ENCODE measurements around the gene FBLN2. TPM values are rescaled to one million over a fixed set of nuclear protein-coding genes. Genes with fewer than 3 reads are reported as not detected.

Gene FBLN2
- total and polyA plus RNA-seq, 2 of the 4 experiments (the other 2 are of a cell fraction): 11.8 to 60.8 TPM

- WGBS, 2 experiments (ENCODE audit: extremely low coverage in 2 of 2, insufficient read length in 1 of 2): 43% methylated on average over 1 of the region's 3 CpGs; no CpG with 5 or more reads in 1 of the 2 experiments
Measured at GRCh38 chr3:13660042-13660874, 111.3 kb downstream of the FBLN2 start.

More at GRCh38 chr3:13660042-13660874, 111.3 kb downstream of the FBLN2 start:
- Histone ChIP-seq H3K4me2 (ENCODE audit: low read depth, low read length) (no peak overlapping the region), H3K27me3 (ENCODE audit: control insufficient read depth, insufficient read depth, low read length) (peaks cover 8% of the 10 kb centered on the region; the same call in 1 of the 2 replicates), H2AFZ (replicated peaks; ENCODE audit: low read length, poor library complexity) (no peak overlapping the region), H2BK20ac (ENCODE audit: low read depth, low read length) (no peak overlapping the region), H3K4me3 (ENCODE audit: insufficient read depth, low read depth, low read length) (no peak overlapping the region), H2BK120ac (ENCODE audit: low read depth, low read length) (no peak overlapping the region), H3K9me1 (ENCODE audit: insufficient read depth, low read length) (no peaks in the 10 kb centered on the region), H4K8ac (ENCODE audit: low read depth in 2 of 2, low read length in 2 of 2) (no peak overlapping the region), H3K56ac (ENCODE audit: extremely low read depth, insufficient read depth, low read length) (no peak overlapping the region), H3K79me1 (ENCODE audit: low read depth in 1 of 2, low read length in 2 of 2) (no peaks in the 10 kb centered on the region), H3K36me3 (ENCODE audit: control insufficient read depth, insufficient read depth, low read length) (no peaks in the 10 kb centered on the region), H3K18ac (ENCODE audit: low read depth, low read length) (no peak overlapping the region), H3K9ac (ENCODE audit: low read depth, low read length) (no peak overlapping the region), H2BK15ac (ENCODE audit: low read depth, low read length) (no peak overlapping the region), H4K91ac (ENCODE audit: insufficient read depth, low read depth, low read length) (no peak overlapping the region), H3K23ac (ENCODE audit: low read depth, low read length) (no peak overlapping the region), H3K14ac (replicated peaks; ENCODE audit: low read depth, low read length) (no peak overlapping the region), H3K9me3 (ENCODE audit: control insufficient read depth, insufficient read depth, low read length) (no peaks in the 10 kb centered on the region), H3K4ac (ENCODE audit: low read depth, low read length) (no peak overlapping the region), H3K4me1 (ENCODE audit: control insufficient read depth, insufficient read depth, low read length) (no peaks in the 10 kb centered on the region), H2AK5ac (ENCODE audit: low read depth, low read length) (no peak overlapping the region), H2BK5ac (ENCODE audit: low read depth, low read length, poor library complexity, severe bottlenecking) (no peak overlapping the region), H2AK9ac (replicated peaks; ENCODE audit: low read depth, low read length, poor library complexity) (no peak overlapping the region), H4K5ac (ENCODE audit: low read depth, low read length) (no peak overlapping the region), H3K27ac (ENCODE audit: insufficient read depth, low read length) (no peak overlapping the region), H4K20me1 (ENCODE audit: insufficient read depth, low read length) (no peaks in the 10 kb centered on the region)
- POLR2A ChIA-PET (ENCODE audit: unreplicated experiment): no interaction called here
- intact Hi-C loops (cut with micrococcal nuclease): no loop called here
- in situ Hi-C loops (cut with MboI; ENCODE audit: low sequenced_read_pairs): no loop called here
- TF ChIP-seq FOS (IDR thresholded peaks at IDR 0.05; ENCODE audit: low read depth, low read length): no peak
- TF ChIP-seq CHD1 (IDR thresholded peaks at IDR 0.05; ENCODE audit: low read depth, low read length): no peak
- no peak for TF ChIP-seq CEBPB (IDR thresholded peaks at IDR 0.05; ENCODE audit: low read depth, low read length)
- no peak for TF ChIP-seq SMC3 (IDR thresholded peaks at IDR 0.05; ENCODE audit: low read depth, low read length)
- TF ChIP-seq RFX5 (IDR thresholded peaks at IDR 0.05; ENCODE audit: low read depth, low read length): no peak
- no peak for TF ChIP-seq MAZ (IDR thresholded peaks at IDR 0.05; ENCODE audit: borderline replicate concordance, low read depth, low read length)
- TF ChIP-seq BHLHE40 (IDR thresholded peaks at IDR 0.05; ENCODE audit: low read depth, low read length): no peak
- no peak for TF ChIP-seq USF2 (IDR thresholded peaks at IDR 0.05; ENCODE audit: low read depth, low read length)
- TF ChIP-seq MAFK (IDR thresholded peaks at IDR 0.05; ENCODE audit: low read depth, low read length): no peak
- TF ChIP-seq MXI1 (IDR thresholded peaks at IDR 0.05; ENCODE audit: borderline replicate concordance, low read depth, low read length): no peak
- no peak for TF ChIP-seq RCOR1 (IDR thresholded peaks at IDR 0.05; ENCODE audit: insufficient replicate concordance, low read length)
- no peak for TF ChIP-seq POLR2A (IDR thresholded peaks at IDR 0.05; ENCODE audit: low read depth, low read length)
- no peak for TF ChIP-seq CTCF (conservative IDR thresholded peaks at IDR 0.05; ENCODE audit: low read depth, low read length)
- TF ChIP-seq, protein P1, sequence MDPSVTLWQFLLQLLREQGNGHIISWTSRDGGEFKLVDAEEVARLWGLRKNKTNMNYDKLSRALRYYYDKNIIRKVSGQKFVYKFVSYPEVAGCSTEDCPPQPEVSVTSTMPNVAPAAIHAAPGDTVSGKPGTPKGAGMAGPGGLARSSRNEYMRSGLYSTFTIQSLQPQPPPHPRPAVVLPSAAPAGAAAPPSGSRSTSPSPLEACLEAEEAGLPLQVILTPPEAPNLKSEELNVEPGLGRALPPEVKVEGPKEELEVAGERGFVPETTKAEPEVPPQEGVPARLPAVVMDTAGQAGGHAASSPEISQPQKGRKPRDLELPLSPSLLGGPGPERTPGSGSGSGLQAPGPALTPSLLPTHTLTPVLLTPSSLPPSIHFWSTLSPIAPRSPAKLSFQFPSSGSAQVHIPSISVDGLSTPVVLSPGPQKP (IDR thresholded peaks at IDR 0.05; ENCODE audit: borderline replicate concordance, low read depth, low read length): no peak
- TF ChIP-seq NFE2L2 (IDR thresholded peaks at IDR 0.05; ENCODE audit: low read depth, low read length): no peak
- TF ChIP-seq RAD21 (IDR thresholded peaks at IDR 0.05; ENCODE audit: low read length): no peak
- dilution Hi-C loops (cut with HindIII; ENCODE audit: low sequenced_read_pairs, unreplicated experiment): no loop called here
- ATAC-seq (ENCODE audit: low read depth): no peak
- no peak for DNase-seq
- BruUV-seq (replicated peaks): no TSS peak
- CTCF ChIA-PET: no interaction called here

Data from IMR-90 (cell line).